ENCODE measurements around the gene KLB. TPM values are rescaled to one million over a fixed set of nuclear protein-coding genes. Genes with fewer than 3 reads are reported as not detected.
"Not testable (repeated sequence)": the region's sequence is repeated elsewhere in the genome, so short reads cannot be mapped to it uniquely, and the experiment has no call there.

Gene KLB
- total RNA-seq, 1 donor from 2014 or later, result 0.43 TPM

DNA sequence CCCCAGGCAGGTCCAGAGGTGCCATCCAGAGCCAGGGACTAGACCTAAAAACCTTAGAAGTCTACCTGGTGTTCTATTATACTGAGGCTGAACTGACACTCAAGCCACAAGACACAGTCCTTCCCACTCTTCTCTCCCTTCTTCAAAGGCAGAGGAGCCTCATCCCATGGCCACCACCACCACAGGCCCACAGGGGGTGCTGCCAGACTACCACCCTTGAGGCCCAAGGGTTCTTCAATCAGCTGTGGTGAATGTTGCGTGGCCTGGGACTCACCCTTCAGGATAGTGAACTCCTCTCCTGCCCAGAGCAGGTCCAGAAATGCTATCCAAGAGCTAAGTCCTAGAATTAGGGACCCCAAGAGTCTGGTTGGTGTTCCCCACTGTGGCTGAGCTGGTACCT, 23.0 kb upstream of the KLB start:
- peaks cover 11% of the 10 kb centered on the region for H3K27me3 Mint-ChIP-seq
- no peaks in the 10 kb centered on the region for H3K36me3 Mint-ChIP-seq
- H3K9me3 Mint-ChIP-seq, result no peaks in the 10 kb centered on the region
- no peak for DNase-seq (ENCODE audit: extremely low spot score, unreplicated experiment)
- TF ChIP-seq, protein P1, sequence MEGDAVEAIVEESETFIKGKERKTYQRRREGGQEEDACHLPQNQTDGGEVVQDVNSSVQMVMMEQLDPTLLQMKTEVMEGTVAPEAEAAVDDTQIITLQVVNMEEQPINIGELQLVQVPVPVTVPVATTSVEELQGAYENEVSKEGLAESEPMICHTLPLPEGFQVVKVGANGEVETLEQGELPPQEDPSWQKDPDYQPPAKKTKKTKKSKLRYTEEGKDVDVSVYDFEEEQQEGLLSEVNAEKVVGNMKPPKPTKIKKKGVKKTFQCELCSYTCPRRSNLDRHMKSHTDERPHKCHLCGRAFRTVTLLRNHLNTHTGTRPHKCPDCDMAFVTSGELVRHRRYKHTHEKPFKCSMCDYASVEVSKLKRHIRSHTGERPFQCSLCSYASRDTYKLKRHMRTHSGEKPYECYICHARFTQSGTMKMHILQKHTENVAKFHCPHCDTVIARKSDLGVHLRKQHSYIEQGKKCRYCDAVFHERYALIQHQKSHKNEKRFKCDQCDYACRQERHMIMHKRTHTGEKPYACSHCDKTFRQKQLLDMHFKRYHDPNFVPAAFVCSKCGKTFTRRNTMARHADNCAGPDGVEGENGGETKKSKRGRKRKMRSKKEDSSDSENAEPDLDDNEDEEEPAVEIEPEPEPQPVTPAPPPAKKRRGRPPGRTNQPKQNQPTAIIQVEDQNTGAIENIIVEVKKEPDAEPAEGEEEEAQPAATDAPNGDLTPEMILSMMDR (conservative IDR thresholded peaks at IDR 0.05), result no peak
- H3K4me1 Mint-ChIP-seq (ENCODE audit: unreplicated experiment), result no peaks in the 10 kb centered on the region
- no peak overlapping the region for H3K27ac Mint-ChIP-seq
- no peak overlapping the region for H3K4me3 Mint-ChIP-seq

- TF ChIP-seq, protein P1 (conservative IDR thresholded peaks at IDR 0.05), result no peak
- no peaks in the 10 kb centered on the region for H3K36me3 Mint-ChIP-seq
- no peaks in the 10 kb centered on the region for H3K9me3 Mint-ChIP-seq
- no peak for DNase-seq (ENCODE audit: extremely low spot score, unreplicated experiment)
- H3K27me3 Mint-ChIP-seq, result peaks cover 11% of the 10 kb centered on the region
- H3K27ac Mint-ChIP-seq, result no peak overlapping the region
- no peaks in the 10 kb centered on the region for H3K4me1 Mint-ChIP-seq (ENCODE audit: unreplicated experiment)
- H3K4me3 Mint-ChIP-seq, result no peak overlapping the region
Measured at GRCh38 chr4:39384563-39384962, 22.2 kb upstream of the KLB start.

DNA sequence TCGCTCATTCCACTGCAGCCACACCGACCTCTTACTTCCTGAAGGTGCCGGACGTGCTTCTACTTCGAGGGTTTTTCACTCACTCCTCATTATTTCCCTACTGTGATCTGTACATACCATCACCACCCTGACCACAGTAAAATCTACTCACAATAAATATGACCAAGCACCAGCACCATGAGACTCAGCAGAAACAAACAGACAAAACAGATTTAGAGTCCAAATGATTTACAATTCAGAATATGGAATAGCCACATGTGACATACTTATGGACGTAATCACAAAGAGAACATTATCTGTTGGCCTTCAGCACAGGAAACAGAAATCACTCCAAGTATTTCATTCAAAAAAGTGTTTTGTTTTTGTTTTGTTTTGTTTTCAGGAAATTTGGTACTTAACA, 16.1 kb upstream of the KLB start:
- no peak for DNase-seq (ENCODE audit: extremely low spot score, unreplicated experiment)
- H3K4me3 Mint-ChIP-seq, result no peak overlapping the region
- H3K27me3 Mint-ChIP-seq, result no peaks in the 10 kb centered on the region
- no peaks in the 10 kb centered on the region for H3K9me3 Mint-ChIP-seq
- no peaks in the 10 kb centered on the region for H3K36me3 Mint-ChIP-seq
- TF ChIP-seq, protein P1 (conservative IDR thresholded peaks at IDR 0.05), result no peak
- no peak overlapping the region for H3K27ac Mint-ChIP-seq
- no peaks in the 10 kb centered on the region for H3K4me1 Mint-ChIP-seq (ENCODE audit: unreplicated experiment)

DNA sequence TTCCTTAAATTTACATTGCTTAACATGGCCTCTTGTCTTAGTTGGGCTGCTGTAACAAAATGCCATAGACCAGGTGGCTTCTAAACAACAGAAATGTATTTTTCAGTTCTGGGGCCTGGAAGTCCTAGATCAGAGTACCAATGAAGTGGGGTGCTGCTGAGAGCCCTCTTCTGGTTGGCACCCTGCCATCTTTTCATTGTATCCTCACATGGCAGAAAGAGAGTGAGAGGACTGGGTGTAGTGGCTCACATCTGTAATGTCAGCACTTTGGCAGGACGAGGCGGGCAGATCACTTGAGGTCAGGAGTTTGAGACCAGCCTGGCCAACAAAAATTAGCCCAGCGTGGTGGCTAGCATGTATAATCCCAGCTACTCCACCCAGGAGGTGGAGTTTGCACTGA, 12.0 kb upstream of the KLB start:
- Mint-ChIP-seq H3K36me3 (no peaks in the 10 kb centered on the region), H3K4me3 (no peak overlapping the region), H3K27ac (no peak overlapping the region), H3K4me1 (ENCODE audit: unreplicated experiment) (no peaks in the 10 kb centered on the region), H3K9me3 (no peaks in the 10 kb centered on the region), H3K27me3 (no peaks in the 10 kb centered on the region)
- TF ChIP-seq, protein P1 (conservative IDR thresholded peaks at IDR 0.05), result no peak
- no peak for DNase-seq (ENCODE audit: extremely low spot score, unreplicated experiment)

DNA sequence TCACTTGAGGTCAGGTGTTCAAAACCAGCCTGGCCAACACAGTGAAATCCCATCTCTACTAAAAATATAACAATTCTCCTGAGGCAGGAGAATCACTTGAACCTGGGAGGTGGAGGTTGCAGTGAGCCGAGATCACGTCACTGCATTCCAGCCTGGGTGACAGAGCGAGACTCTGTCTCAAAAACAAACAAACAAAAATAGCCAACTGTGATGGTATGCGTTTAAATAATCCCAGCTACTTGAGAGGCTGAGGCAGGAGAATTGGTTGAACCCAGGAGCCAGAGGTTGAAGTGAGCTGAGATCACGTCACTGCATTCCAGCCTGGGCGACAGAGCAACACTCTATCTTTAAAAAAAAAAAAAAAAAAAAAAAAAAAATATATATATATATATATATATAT, 5.1 kb upstream of the KLB start:
- H3K9me3 Mint-ChIP-seq; H3K27ac Mint-ChIP-seq; H3K4me1 Mint-ChIP-seq (ENCODE audit: unreplicated experiment); H3K4me3 Mint-ChIP-seq; H3K27me3 Mint-ChIP-seq; DNase-seq (ENCODE audit: extremely low spot score, unreplicated experiment); H3K36me3 Mint-ChIP-seq: not testable (repeated sequence)

DNA sequence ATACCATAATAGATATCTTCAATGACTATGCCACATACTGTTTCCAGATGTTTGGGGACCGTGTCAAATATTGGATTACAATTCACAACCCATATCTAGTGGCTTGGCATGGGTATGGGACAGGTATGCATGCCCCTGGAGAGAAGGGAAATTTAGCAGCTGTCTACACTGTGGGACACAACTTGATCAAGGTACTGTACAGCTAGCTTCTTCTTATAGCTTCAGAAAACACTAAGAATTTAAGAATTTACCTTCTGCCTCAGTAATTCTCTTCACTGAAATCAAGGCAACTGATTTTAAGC, 805 bp downstream of the KLB start:
- H3K27ac Mint-ChIP-seq, result no peak overlapping the region
- no peak for DNase-seq (ENCODE audit: extremely low spot score, unreplicated experiment)
- H3K4me3 Mint-ChIP-seq, result no peak overlapping the region
- H3K9me3 Mint-ChIP-seq, result no peaks in the 10 kb centered on the region
- peaks cover 11% of the 10 kb centered on the region for H3K4me1 Mint-ChIP-seq (ENCODE audit: unreplicated experiment)
- TF ChIP-seq, protein P1 (conservative IDR thresholded peaks at IDR 0.05), result no peak
- H3K27me3 Mint-ChIP-seq, result no peaks in the 10 kb centered on the region
- no peaks in the 10 kb centered on the region for H3K36me3 Mint-ChIP-seq

All from type B pancreatic cell (in vitro differentiated cells).